GM21447 (cell line): ENCODE measurements around the gene ITFG1.
A peak's percentile ranks its signal among the peaks of the same experiment; 100 is the strongest.
"Not testable (repeated sequence)": the region's sequence is repeated elsewhere in the genome, so short reads cannot be mapped to it uniquely, and the experiment has no call there.

Source experiments
- ATAC-seq: cut with Tn5 transposase; IDR thresholded peaks from one replicate; pipeline ENCODE4 v1.9.1; 2021; ENCODE audit not compliant: unreplicated experiment

Gene ITFG1

DNA sequence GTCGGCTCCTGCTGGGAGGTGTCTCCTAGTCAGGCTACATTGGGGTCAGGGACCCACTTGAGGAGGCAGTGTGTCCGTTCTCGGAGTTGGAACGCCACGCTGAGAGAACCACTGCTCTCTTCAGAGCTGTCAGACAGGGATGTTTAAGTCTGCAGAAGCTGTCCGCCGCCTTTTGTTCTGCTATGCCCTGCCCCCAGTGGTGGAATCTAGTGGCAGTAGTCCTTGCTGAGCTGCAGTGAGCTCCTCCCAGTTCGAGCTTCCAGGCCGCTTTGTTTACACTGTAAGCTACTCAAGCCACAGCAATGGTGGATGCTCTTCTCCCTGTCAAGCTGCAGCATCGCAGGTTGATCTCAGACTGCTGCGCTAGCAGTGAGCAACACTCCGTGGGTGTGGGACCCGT, 36.0 kb downstream of the ITFG1 start:
- no peak for ATAC-seq

DNA sequence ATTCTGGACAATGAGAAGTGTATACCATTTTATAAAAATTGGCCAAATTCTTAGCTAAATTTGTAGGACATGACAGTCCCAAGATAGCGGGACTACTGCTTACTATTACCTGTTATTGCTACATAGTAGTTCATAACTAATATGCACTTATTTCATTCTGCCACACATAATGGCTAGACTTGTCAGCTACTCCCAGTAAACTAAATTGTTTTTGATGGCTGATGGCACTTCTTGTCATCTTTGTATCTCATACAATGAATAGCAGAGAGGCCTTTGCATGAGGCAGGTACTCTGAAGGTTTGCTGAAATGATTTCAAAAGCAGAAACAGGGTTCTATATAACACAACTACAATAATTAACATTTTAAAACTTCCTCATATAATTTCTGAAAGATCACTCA, 44.0 kb downstream of the ITFG1 start:
- no peak for ATAC-seq

DNA sequence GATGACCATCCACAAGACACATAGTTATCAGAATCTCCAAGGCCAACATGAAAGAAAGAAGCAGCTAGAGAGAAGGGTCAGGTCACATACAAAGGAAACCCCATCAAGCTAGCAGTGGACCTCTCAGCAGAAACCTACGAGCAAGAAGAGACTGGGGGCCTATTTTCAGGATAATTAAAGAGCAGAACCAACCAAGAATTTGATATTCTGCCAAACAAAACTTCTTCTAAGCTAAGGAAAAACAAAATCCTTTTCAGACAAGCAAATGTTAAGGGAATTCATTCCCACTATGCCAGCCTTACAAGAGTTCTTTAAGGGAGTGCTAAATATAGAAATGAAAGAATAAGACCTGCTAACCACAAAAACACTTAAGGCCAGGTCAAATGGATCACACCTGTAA, 47.8 kb downstream of the ITFG1 start:
- no peak for ATAC-seq

DNA sequence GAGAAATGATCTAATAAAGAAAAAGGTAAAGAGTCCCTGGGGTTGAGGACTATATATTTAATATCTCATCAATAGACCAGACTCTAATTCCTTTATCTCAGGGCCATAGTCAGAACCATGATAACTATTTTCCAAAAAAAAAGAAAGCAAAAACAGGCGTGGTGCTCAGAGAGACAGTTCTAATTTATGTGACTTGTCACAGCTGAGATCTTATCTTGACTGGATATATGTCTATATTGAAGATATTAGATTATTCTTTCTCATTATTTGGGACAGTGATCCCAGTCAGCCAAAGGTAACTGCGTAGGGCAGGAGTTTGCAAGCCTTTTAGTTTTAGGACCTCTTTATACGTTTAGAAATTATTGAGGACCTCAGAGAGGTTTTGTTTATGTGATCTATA, 52.4 kb downstream of the ITFG1 start:
- ATAC-seq: no peak

DNA sequence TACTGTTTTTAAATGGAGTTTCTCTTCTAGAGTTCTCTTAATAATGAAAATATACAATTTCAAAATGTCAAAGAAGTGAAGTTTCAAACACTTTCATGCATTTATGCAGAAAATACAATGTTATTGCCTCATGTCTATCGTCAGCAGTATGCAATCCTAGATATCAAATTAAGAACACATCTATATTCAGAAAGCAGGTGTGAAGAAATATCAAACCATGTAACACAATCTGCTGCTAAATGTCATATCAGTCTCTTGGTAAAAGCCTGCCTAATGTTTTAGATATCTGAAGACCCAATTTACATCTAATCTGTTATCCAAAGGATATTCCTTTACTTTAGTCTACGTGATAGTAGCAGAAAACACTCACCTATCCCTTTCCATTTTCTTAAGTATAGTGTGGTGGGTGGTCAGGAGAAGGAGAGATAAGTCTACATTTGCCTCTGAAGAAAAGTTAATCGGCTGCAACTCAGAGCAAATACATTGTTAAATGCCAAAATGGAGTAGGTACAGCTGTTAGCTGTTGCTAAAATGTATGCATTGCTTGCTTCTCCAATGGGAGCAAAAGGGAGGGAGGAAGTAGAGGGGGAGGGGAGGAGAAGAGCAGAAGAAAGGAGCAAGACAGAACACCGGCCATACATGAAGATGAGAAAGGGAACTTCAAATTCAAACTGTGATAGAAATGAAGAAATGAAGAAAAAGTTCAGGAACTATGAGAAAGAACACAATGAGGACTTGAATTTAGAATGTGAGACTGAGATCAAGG, 64.9 kb downstream of the ITFG1 start:
- no peak for ATAC-seq

DNA sequence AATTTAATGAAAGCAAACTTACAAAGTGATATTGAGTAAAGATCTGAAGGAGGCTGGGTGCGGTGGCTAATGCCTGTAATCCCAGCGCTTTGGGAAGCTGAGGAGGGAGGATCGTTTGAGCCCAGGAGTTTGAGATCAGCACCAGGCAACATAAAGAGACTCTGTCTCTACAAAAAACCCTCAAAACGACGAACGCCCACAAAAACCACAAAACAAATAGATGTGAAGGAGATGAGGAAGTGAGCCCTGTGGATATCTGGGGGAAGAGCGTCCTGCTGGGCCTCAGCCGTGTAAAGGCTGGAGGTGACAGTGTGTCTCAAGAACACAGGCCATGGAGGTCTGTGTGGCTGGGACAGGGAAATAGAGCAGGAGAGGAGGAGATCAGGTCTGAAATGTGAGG, 68.8 kb downstream of the ITFG1 start:
- ATAC-seq: peak; percentile 90

DNA sequence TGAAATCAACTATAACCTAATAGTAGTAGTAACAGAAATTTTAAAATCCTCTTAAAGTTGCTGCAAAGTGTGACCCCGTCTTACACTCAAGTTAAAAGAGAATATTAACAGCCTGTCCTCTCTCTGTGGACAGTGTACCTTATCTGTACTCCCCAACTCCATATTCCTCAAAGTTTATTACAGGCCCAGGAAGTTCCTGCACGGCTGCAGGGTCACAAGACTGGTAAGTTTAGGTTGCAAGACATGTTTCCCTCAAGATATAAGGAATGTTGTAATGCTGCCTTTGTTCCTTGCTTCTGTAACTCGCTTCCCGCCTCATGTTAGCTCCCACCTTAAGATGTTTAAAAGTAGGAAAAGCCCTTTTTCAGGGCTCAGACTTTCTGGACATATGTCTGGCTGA, 72.2 kb downstream of the ITFG1 start:
- no peak for ATAC-seq

DNA sequence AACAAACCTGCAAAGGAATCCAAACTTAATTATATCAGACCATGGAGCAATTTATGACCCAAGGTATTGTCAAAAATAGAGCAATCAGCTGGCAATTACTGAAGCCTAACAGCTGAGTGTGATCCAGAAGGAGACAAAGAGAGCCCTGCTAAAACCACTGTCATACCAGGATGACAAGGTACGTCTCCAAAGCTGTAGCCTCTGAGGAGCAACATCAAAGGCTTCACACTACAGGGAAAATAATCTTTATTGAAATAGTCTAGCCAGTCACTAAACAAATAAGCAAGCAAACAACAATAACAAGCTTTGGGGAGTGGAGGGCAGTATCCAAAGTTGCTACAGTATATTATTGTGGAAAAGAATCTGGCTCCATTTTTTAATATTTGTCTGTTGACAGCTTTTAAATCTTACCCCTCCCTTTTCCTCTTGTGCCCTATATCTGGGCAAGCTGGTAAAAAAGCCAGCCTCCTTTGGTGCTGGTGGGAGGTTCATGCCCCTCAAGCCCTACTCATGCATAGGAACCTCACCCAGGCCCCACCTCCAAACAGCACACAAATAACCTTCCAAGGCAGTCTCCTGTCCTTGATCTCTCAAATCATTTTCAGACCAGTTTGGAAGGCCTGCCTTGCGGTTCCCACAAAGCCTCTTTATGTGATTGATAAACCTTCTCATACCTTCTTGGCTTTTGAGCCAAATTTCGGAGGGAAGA, 73.7 kb downstream of the ITFG1 start:
- no peak for ATAC-seq

DNA sequence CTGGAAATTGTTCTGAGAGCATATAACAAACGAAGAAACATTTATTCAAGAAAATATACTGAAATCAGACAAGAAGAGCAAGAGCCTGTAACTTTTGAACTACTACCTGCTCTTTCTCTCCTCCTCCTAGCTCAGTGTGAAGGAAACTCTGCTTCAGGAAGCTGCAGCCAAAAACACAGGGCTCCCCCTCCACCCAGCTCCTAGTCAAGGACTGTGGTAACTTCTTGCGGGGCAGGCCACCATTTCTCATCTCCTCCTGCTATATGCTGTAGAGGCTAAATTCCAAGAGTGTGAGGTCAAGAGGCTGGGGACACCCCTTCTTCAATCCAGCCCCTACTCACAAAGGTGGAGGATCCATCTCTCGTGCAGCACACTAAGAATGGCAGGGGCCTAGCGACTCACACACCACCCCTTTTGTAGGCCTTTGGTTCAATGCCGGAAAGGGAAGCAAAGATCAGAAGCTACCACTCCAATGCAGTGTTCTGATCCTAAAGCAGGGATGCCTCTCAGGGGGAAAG, 74.6 kb downstream of the ITFG1 start:
- ATAC-seq: no peak

DNA sequence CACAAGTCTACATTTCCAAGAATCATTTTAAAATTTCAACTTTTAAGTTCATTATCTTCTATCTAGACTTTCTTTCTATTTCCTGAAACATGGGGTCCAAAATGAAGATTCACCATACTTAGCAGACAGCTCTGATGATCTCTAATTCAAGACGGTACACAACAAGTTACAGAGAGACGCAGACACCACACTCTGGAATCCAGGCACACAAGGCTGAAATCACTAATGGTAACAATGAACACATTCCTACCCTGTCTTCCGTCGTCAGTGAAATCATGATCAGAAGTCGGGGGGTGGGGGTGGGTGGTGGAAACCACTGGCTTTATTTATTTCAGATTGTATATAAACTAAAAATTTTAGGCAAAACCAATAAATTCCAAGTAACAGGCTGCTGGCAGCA, 78.5 kb downstream of the ITFG1 start:
- no peak for ATAC-seq

DNA sequence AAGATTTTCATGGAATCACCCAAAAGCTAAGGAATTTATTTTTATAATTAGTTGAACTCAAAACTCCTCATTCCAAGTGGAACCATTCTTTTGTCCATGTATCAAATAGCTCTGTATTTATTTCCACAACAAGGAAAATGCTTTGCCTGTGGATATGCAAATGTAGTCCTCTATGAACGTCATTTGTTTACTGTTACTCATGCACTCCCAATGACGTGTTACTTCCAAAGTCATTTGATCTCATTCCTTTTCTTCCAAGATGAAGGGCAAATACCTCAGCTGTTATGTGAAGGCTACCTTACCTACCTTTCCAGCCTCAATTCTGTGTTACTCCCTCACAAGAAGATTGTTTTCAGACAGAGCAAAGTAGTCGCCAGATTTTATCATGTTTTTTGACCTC, 83.7 kb downstream of the ITFG1 start:
- no peak for ATAC-seq

DNA sequence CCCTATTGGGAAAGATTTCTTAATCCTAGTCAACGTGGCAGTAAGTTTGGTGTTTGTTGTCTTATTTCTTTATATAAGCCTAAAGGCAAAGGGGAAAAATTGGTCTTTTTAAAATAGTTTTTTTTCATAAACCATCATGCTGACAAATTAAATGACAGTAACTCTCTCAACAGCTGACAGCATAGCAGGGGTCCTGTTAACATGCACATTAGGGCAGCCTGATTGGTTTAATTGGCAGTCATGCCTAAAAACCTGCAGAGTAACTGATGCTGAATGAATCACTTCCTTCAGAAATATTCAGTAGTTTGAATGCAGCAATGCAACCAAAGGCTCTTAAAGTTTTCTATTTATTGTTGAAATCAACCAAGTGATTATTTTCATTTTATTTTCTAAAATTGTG, 85.4 kb downstream of the ITFG1 start:
- no peak for ATAC-seq

DNA sequence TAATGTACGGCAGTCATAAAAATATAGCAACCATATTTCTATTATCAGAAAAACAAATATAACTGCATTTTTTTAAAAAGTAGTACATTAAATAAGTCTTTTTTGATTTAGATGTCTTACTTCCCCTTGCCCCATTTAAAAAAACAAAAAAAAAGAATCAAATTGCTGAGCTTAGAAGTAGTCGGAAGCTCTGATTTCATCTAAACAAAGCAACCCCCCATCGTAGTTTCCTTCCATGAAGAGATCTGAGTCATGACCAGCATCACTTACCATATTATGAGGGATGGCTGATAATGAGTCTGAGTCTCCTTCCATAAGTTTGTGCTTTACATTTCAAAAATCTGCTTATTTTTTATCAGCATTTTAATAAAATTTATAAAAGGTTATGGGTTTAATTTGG, 86.2 kb downstream of the ITFG1 start:
- no peak for ATAC-seq

DNA sequence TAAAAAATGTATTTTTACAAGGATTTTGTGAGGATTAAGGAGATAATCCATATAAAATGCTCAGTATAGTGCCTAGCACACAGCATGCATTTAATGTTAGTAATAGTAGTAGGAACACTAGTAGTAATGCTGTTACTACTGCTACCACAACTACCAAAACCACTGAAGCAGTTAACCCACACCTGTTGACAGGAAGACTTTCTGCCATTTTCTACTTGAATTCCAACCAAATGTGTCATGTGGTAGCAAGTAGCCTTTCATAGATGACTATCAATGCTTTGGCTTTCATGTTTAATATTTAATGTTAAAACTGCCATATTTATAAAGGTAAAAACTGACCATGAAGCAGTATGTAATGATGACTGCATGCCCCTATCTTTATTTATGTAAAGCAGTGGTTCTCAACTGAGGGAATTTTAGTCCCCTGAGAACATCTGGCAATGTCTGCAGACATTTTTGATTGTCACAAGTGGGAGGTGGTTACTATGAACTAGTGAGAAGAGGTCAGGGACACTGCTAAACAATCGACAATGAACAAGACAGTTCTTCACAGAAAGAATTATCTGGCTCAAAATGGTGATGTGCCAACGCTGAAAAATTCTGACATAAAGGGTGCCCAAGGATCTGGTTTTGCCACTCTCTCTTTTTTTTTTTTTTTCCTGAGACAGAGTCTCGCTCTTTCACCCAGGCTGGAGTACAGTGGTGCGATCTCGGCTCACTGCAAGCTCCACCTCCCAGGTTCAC, 89.4 kb downstream of the ITFG1 start:
- no peak for ATAC-seq

DNA sequence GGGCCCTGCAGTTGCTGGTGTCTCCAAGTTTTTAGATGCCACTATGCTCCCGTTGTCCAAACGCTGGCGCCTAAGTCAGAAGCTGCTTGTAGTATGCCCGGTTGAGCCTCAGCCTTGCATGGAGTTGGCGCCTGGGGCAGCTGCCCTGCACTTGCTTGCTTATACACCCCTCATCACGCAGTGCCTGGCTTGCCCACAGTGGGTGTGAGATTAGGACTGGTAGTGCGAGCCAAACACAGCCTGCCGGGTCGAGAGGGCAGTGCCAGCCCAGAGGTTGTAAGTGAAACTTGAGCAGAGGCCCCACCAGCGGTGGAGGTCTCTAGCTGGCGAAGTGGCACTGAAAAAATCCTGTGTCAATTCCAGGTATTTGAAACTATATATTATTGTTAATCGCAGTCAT, 90.3 kb downstream of the ITFG1 start:
- ATAC-seq: no peak

DNA sequence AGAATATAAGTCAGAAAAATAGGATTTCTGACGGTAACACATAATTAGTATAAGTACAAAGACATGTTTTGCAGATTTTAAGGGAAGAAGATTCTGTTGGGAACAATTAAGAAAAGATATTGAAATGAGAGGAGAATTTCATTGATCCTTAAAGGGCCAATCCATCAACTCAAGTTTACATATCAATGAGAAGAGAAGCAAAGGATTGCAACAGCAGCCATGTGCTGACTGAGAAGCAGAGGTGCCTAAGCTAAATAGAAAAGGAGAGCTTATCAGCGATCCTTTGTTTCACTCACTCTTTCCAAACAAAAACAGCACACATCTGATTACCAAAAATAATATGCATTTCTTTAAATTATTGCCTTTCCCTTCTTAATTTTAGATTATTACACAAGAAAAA, 94.6 kb downstream of the ITFG1 start:
- ATAC-seq: no peak

DNA sequence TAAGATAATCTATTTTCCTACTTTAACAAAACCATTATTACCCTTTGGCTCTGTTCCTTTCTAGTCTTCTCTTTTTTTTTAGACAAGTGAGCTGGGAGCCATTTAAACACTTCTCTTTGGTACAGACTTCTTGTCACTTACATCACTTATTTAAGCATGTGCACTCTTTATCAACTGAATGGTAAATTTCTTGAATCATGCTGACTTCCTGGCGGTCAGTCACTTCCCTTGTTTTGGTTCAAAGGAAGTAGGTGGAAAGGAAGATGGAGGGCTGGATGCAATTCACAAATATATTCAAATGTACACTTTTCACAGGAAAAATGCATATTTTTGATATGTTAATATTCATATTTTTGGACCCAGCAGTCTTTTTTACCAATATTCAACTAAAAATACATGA, 97.1 kb downstream of the ITFG1 start:
- no peak for ATAC-seq

DNA sequence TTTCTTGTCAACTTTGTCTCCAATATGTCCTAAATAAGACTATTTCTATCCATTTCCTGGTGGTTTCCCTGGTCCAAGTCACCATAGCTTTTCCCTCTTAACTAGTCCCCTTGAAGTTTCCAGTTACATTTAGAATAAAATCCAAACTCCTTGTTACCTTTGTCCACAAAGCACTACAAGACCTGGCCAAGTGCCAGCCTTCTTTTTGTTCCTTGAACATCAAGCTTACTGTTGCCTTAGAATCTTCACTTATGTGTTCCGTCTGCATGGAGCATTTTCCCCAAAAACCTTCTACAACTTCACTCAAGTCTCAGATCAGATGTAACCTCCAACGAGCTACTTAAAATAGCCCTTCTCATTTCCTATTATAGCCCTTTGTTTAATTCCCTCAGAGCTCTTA, 101.4 kb downstream of the ITFG1 start:
- no peak for ATAC-seq

DNA sequence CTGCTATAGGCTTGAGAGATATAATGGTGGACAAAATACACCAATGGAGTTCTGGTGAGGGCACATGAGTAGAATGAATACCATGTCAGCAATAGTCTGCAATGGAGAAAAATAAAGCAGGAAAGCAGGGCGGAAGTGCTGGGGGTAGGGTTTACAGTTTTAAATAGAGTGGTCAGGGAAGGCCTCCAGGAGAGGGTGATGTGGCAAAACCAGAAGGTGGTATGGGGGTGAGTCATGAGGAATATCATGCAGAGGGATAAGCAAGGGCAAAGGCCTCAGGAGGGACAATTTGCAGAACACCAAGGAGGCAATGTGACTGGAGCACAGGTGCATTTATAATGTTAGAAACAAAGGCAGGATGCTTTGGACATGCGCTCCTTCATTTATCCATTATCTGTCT, 102.0 kb downstream of the ITFG1 start:
- ATAC-seq: no peak

DNA sequence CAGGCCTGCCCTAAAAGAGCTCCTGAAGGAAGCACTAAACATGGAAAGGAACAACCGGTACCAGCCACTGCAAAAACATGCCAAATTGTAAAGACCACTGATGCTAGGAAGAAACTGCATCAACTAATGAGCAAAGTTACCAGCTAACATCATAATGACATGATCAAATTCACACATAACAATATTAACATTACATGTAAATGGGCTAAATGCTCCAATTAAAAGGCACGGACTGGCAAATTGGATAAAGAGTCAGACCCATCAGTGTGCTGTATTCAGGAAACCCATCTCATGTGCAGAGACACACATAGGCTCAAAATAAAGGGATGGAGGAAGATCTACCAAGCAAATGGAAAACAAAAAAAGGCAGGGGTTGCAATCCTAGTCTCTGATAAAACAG, 111.8 kb downstream of the ITFG1 start:
- not testable (repeated sequence) for ATAC-seq

DNA sequence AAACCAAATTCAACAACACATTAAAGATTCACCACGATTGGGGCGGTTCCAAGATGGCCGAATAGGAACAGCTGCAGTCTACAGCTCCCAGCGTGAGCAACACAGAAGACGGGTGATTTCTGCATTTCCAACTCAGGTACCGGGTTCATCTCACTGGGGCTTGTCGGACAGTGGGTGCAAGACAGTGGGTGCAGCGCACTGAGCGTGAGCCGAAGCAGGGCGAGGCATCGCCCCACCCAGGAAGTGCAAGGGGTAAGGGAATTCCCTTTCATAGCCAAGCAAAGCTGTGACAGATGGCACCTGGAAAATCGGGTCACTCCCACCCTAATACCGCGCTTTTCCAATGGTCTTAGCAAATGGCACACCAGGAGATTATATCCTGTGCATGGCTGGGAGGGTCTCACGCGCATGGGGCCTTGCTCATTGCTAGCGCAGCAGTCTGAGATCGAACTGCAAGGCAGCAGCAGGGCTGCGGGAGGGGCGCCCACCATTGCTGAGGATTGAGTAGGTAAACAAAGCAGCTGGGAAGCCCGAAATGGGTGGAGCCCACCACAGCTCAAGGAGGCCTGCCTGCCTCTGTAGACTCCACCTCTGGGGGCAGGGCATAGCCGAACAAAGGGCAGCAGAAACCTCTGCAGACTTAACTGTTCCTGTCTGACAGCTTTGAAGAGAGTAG, 113.7 kb downstream of the ITFG1 start:
- not testable (repeated sequence) for ATAC-seq
